Astrocyte (in vitro differentiated cells and primary cell): ENCODE measurements around the gene ARHGEF2. TPM values are rescaled to one million over a fixed set of nuclear protein-coding genes. Genes with fewer than 3 reads are reported as not detected.

ENCODE experiments used
- DNase-seq: peaks from one replicate; pipeline ENCODE4 v3.0.0-alpha.2; 2010; ENCODE audit warnings: low read depth
- FAIRE-seq: peaks from 2 replicates; lab custom pipeline; 2011; peaks lifted over from hg19 to GRCh38; lab: Jason Lieb, UNC
- H2AFZ ChIP-seq: 2 replicates; pipeline ENCODE4 v1.6.0; 2012; ENCODE audit warnings: low read depth, low read length, inconsistent platforms
- H3K27ac ChIP-seq: 2 replicates; pipeline ENCODE4 v1.5.1; 2011; ENCODE audit warnings: low read depth, low read length, inconsistent platforms
- H3K27me3 ChIP-seq: 2 replicates; pipeline ENCODE4 v1.6.0; 2011; ENCODE audit warnings: low read length, inconsistent platforms; ENCODE audit not compliant: insufficient read depth
- H3K36me3 ChIP-seq: 2 replicates; pipeline ENCODE4 v1.5.1; 2011; ENCODE audit warnings: low read length, inconsistent platforms; ENCODE audit not compliant: insufficient read depth
- H3K4me1 ChIP-seq: 2 replicates; pipeline ENCODE4 v1.5.1; 2011; ENCODE audit warnings: low read length, inconsistent platforms; ENCODE audit not compliant: insufficient read depth
- H3K4me2 ChIP-seq: 2 replicates; pipeline ENCODE4 v1.6.0; 2012; ENCODE audit warnings: low read length, inconsistent platforms
- H3K4me3 ChIP-seq: 2 replicates; pipeline ENCODE4 v1.5.1; 2011; ENCODE audit warnings: low read depth, mild to moderate bottlenecking, low read length, inconsistent platforms; ENCODE audit not compliant: insufficient read depth
- H3K79me2 ChIP-seq: 2 replicates; pipeline ENCODE4 v1.6.0; 2012; ENCODE audit warnings: mild to moderate bottlenecking, low read length, inconsistent platforms; ENCODE audit not compliant: insufficient read depth
- H3K9ac ChIP-seq: 2 replicates; pipeline ENCODE4 v1.6.0; 2012; ENCODE audit warnings: mild to moderate bottlenecking, low read length, inconsistent platforms
- H3K9me3 ChIP-seq: 2 replicates; pipeline ENCODE4 v1.5.1; 2012; ENCODE audit warnings: low read depth, mild to moderate bottlenecking, low read length, inconsistent platforms; ENCODE audit not compliant: insufficient read depth
- H4K20me1 ChIP-seq: 2 replicates; pipeline ENCODE4 v1.6.0; 2012; ENCODE audit warnings: low read length, inconsistent platforms; ENCODE audit not compliant: insufficient read depth
- H3K27ac Mint-ChIP-seq: one replicate; pipeline ENCODE4 v1.8.0; 2021; ENCODE audit warnings: mild to moderate bottlenecking, mixed read lengths; ENCODE audit not compliant: unreplicated experiment
- H3K27me3 Mint-ChIP-seq: one replicate; pipeline ENCODE4 v1.8.0; 2021; ENCODE audit warnings: low read depth, mixed read lengths; ENCODE audit not compliant: unreplicated experiment
- H3K36me3 Mint-ChIP-seq: one replicate; pipeline ENCODE4 v1.8.0; 2021; ENCODE audit warnings: low read depth, mixed read lengths; ENCODE audit not compliant: unreplicated experiment
- H3K4me1 Mint-ChIP-seq: one replicate; pipeline ENCODE4 v1.8.0; 2021; ENCODE audit warnings: low read depth, mixed read lengths; ENCODE audit not compliant: unreplicated experiment
- H3K4me3 Mint-ChIP-seq: one replicate; pipeline ENCODE4 v1.8.0; 2021; ENCODE audit warnings: mild to moderate bottlenecking, moderate library complexity, mixed read lengths; ENCODE audit not compliant: unreplicated experiment
- H3K9me3 Mint-ChIP-seq: one replicate; pipeline ENCODE4 v1.8.0; 2021; ENCODE audit warnings: mild to moderate bottlenecking, mixed read lengths; ENCODE audit not compliant: unreplicated experiment
- EZH2 ChIP-seq: IDR thresholded peaks from 2 replicates; pipeline ENCODE4 v1.6.1; 2012; ENCODE audit warnings: mild to moderate bottlenecking, low read length, inconsistent platforms; ENCODE audit not compliant: insufficient read depth
- total RNA-seq: library from RNA; stranded (reverse); gene quantifications from 2 replicates; pipeline ENCODE4 v1.2.1, GENCODE V29; 2021
- TF ChIP-seq, protein P1 (sequence below): IDR thresholded peaks from 2 replicates; pipeline ENCODE4 v1.5.1; 2011; ENCODE audit warnings: low read depth, mild to moderate bottlenecking, inconsistent platforms, low read length, moderate library complexity; ENCODE audit not compliant: insufficient read depth

The ARHGEF2 gene
- total RNA-seq, 1 donor from 2014 or later: 99.3 TPM

DNA sequence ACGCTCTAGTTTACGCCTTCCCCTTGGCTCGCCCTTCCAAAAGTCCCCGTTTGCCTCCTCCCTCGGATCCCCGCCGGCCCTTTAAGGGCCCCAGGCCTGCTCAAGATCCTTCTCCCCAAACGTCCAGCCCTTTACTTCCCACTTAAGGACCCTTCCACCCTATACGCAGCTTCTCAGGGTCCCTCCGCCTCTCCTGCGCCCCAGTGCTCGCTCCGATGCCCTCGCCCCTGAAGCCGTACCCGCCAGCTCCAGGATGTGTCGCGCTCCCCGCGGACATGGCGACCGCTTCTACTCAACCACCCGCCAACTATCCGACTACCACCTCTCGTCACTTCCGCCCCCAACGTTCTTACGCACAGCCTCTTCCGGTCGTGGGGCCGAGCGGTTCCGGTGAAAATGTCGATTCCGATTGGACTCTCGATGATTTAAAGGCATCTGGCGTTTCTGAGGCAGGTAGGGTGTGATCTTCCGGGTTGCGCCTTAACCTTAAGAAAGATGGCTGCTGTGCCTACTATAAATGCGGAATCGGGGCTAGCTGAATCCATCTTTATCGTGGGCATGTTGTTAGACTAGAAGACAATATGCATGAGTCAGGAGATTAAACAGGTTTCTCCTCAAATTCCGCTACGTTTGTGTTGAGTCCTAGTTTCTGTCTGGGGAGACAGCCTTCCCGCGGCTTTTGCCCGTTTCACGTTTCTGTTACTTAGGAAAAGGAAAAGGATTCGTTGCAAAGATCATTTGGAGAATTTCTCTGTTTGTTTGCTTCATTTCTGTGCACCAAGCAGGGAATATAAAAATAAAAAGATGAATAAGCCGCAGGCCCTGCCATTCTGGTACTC, 44.0 kb downstream of the ARHGEF2 start, which contains the start of gene KHDC4:
Gene KHDC4, minus strand, starts transcription at position 317 of the 839 bp plus-strand sequence. Its CDS starts 40 bp downstream, at position 277.
- peak; percentile 64 for FAIRE-seq
- H3K27me3 Mint-ChIP-seq: no peaks in the 10 kb centered on the region

DNA sequence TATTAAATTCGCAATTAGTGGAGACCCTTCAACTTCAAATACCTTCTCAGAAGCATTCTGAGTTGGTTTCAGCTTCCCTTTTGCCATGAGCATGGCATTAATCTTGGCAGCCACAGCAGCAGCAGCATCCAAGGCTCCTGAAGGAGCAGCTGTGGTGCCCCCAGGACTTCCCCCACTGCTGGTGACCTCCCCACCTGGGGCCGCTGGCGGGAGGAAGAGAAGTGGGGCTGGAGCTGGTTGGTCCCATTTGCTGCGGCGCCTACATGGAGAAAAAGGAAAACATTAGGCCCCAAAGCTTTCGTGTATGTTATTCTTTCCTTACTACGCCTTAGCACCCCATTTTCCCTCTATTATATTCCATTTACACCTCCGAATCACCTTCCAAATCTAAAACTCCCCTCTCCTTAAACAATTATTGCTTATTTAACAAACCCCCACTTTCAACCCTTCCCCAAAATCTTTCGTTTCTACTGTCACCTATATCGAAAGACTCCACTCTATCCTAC, 44.7 kb downstream of the ARHGEF2 start:
- no peaks in the 10 kb centered on the region for H3K27me3 Mint-ChIP-seq
- H3K27ac Mint-ChIP-seq: no peak overlapping the region
- H3K4me3 Mint-ChIP-seq: no peak overlapping the region

More for the DNA sequence above, 44.0 kb downstream of the ARHGEF2 start, which contains the start of gene KHDC4:
- H3K4me1 ChIP-seq: peaks cover 41% of the 10 kb centered on the region
- H3K27ac ChIP-seq: peak within 1 kb of the TSS; percentile 93
- DNase-seq: peak; percentile 97
- TF ChIP-seq, protein P1, sequence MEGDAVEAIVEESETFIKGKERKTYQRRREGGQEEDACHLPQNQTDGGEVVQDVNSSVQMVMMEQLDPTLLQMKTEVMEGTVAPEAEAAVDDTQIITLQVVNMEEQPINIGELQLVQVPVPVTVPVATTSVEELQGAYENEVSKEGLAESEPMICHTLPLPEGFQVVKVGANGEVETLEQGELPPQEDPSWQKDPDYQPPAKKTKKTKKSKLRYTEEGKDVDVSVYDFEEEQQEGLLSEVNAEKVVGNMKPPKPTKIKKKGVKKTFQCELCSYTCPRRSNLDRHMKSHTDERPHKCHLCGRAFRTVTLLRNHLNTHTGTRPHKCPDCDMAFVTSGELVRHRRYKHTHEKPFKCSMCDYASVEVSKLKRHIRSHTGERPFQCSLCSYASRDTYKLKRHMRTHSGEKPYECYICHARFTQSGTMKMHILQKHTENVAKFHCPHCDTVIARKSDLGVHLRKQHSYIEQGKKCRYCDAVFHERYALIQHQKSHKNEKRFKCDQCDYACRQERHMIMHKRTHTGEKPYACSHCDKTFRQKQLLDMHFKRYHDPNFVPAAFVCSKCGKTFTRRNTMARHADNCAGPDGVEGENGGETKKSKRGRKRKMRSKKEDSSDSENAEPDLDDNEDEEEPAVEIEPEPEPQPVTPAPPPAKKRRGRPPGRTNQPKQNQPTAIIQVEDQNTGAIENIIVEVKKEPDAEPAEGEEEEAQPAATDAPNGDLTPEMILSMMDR: no peak
- no peak for TF ChIP-seq EZH2
- H4K20me1 ChIP-seq: peaks cover 37% of the 10 kb centered on the region
- peak within 1 kb of the TSS; percentile 80 for H3K4me3 ChIP-seq
- Mint-ChIP-seq H3K27ac (peak within 1 kb of the TSS; percentile 26), H3K9me3 (no peaks in the 10 kb centered on the region), H3K4me1 (peaks cover 15% of the 10 kb centered on the region), H3K36me3 (peaks cover 2% of the 10 kb centered on the region), H3K4me3 (no peak within 1 kb of the TSS)
- H3K9me3 ChIP-seq: no peaks in the 10 kb centered on the region
- peaks cover 23% of the 10 kb centered on the region for H3K36me3 ChIP-seq
- peaks cover 49% of the 10 kb centered on the region for H3K79me2 ChIP-seq
- peak within 1 kb of the TSS; percentile 99 for H3K9ac ChIP-seq
- H3K4me2 ChIP-seq: peak within 1 kb of the TSS; percentile 86
- no peaks in the 10 kb centered on the region for H3K27me3 ChIP-seq
- H2AFZ ChIP-seq: peak within 1 kb of the TSS; percentile 80

More for the DNA sequence above, 44.7 kb downstream of the ARHGEF2 start:
- no peaks in the 10 kb centered on the region for H3K27me3 ChIP-seq
- DNase-seq (no peak), FAIRE-seq (no peak)
- H2AFZ ChIP-seq: no peak overlapping the region
- no peaks in the 10 kb centered on the region for H3K9me3 ChIP-seq
- TF ChIP-seq EZH2: no peak
- TF ChIP-seq, protein P1: no peak
- peak overlapping the region; percentile 93 for H3K27ac ChIP-seq
- H3K9ac ChIP-seq: peak overlapping the region; percentile 99
- Mint-ChIP-seq H3K9me3 (no peaks in the 10 kb centered on the region), H3K36me3 (peaks cover 5% of the 10 kb centered on the region), H3K4me1 (peaks cover 15% of the 10 kb centered on the region)
- H3K79me2 ChIP-seq: peaks cover 54% of the 10 kb centered on the region
- peak overlapping the region; percentile 80 for H3K4me3 ChIP-seq
- H3K4me1 ChIP-seq: peaks cover 41% of the 10 kb centered on the region
- H4K20me1 ChIP-seq: peaks cover 42% of the 10 kb centered on the region
- H3K36me3 ChIP-seq: peaks cover 29% of the 10 kb centered on the region
- H3K4me2 ChIP-seq: peak overlapping the region; percentile 86
